Stimulated activated CD8-positive, alpha-beta memory T cell treated with anti-CD3 and anti-CD28 coated beads, Interleukin-4, amount 100 ng/mL, for 1 hour (primary cell): ENCODE data around the gene URGCP.
"Not testable (repeated sequence)": the region's sequence is repeated elsewhere in the genome, so short reads cannot be mapped to it uniquely, and the experiment has no call there.

Experiments used
- DNase-seq, 2 donors: peaks; one replicate each; pipeline ENCODE4 v3.0.0-alpha.2; 2020; ENCODE audit warnings: low read depth in 2 of 2, low spot score in 1 of 2

Gene URGCP

GRCh38 chr7:43834463-43835251, 71.7 kb downstream of the URGCP start:
- DNase-seq, result no peak

GRCh38 chr7:43830917-43831316, 75.5 kb downstream of the URGCP start:
- DNase-seq, result not testable (repeated sequence)
